CD4-positive, alpha-beta T cell (primary cell): Measurements from ENCODE around the gene EHD3. TPM values are rescaled to one million over a fixed set of nuclear protein-coding genes. Genes with fewer than 3 reads are reported as not detected.
"Not testable (repeated sequence)": the region's sequence is repeated elsewhere in the genome, so short reads cannot be mapped to it uniquely, and the experiment has no call there.

Experiments
- ATAC-seq: fragments of 200-7000 bp; cut with Tn5 transposase; one replicate; pipeline ENCODE4 v1.10.0; 2022; ENCODE audit warnings: mild to moderate bottlenecking; ENCODE audit not compliant: poor library complexity
- CTCF ChIA-PET: fragments of 350-600 bp; sonication (Branson Sonifier 250); formaldehyde crosslinking; loops from one replicate; lab custom pipeline; 2021; ENCODE audit warnings: antibody characterized with exemption, inconsistent platforms; lab: Charles Lee
- POLR2A ChIA-PET: fragments of 350-600 bp; sonication (Branson Sonifier 250); formaldehyde crosslinking; loops from one replicate; lab custom pipeline; 2021; ENCODE audit warnings: antibody characterized with exemption, inconsistent platforms; lab: Charles Lee
- DNase-seq, 14 experiments: peaks; one replicate each; pipeline ENCODE4 v3.0.0-alpha.2; 2013 to 2020; ENCODE audit warnings: mixed read lengths in 2 of 14
- H3K27ac ChIP-seq, 2 donors: one replicate each; pipeline versions ENCODE4 v1.5.1 to v1.7.0; 2013; ENCODE audit warnings: low read length in 2 of 2, low read depth in 1 of 2, mild to moderate bottlenecking in 1 of 2
- H3K27me3 ChIP-seq, 2 experiments: 1 replicate in 1 of 2; 2 replicates in 1 of 2; pipeline versions ENCODE4 v1.6.1 to v1.7.0; 2013; ENCODE audit warnings: low read length in 2 of 2, control low read depth in 1 of 2, mild to moderate bottlenecking in 1 of 2, moderate library complexity in 1 of 2; ENCODE audit not compliant: insufficient read depth in 2 of 2, control insufficient read depth in 1 of 2
- H3K36me3 ChIP-seq: one replicate; pipeline ENCODE4 v1.6.1; 2013; ENCODE audit warnings: low read length, control low read depth; ENCODE audit not compliant: insufficient read depth
- H3K4me1 ChIP-seq: one replicate; pipeline ENCODE4 v1.6.1; 2013; ENCODE audit warnings: low read length, control low read depth; ENCODE audit not compliant: insufficient read depth
- H3K4me3 ChIP-seq: one replicate; pipeline ENCODE4 v1.5.1; 2013; ENCODE audit warnings: mild to moderate bottlenecking, low read length, moderate library complexity
- H3K9me3 ChIP-seq, 2 experiments: 1 replicate in 1 of 2; 2 replicates in 1 of 2; pipeline versions ENCODE4 v1.6.1 to v1.7.0; 2013; ENCODE audit warnings: low read length in 2 of 2, mild to moderate bottlenecking in 2 of 2, control low read depth in 1 of 2, moderate library complexity in 1 of 2; ENCODE audit not compliant: control insufficient read depth in 1 of 2, insufficient read depth in 1 of 2
- H3K27ac Mint-ChIP-seq: one replicate; pipeline ENCODE4 v1.8.0; 2020; ENCODE audit warnings: mixed read lengths
- H3K27me3 Mint-ChIP-seq: one replicate; pipeline ENCODE4 v1.8.0; 2021; ENCODE audit warnings: mixed read lengths
- H3K36me3 Mint-ChIP-seq: one replicate; pipeline ENCODE4 v1.8.0; 2021; ENCODE audit warnings: low read depth, mixed read lengths
- H3K4me1 Mint-ChIP-seq: one replicate; pipeline ENCODE4 v1.8.0; 2021; ENCODE audit warnings: low read depth, mixed read lengths
- H3K4me3 Mint-ChIP-seq: one replicate; pipeline ENCODE4 v1.8.0; 2020; ENCODE audit warnings: mild to moderate bottlenecking, mixed read lengths
- H3K9me3 Mint-ChIP-seq: one replicate; pipeline ENCODE4 v1.8.0; 2020; ENCODE audit warnings: mixed read lengths
- intact Hi-C, 2 experiments: fragments of 100-400 bp; cut with DNase I in 1 of 2; cut with micrococcal nuclease in 1 of 2; formaldehyde crosslinking; loops; one replicate each; pipeline versions ENCODE4 v1.15.1 to v1.9.0; 2023 to 2025; cut with DNase I, micrococcal nuclease
- total RNA-seq, 174 experiments: library from RNA in 2 of 174; stranded (reverse) in 2 of 174; gene quantifications; one replicate each; pipeline ENCODE4 v1.2.3 and lab custom pipeline; 2021 to 2026
- TF ChIP-seq, protein P1 (sequence below): fragments of 200-600 bp; IDR thresholded peaks from one replicate; pipeline ENCODE4 v1.8.0; 2022; ENCODE audit warnings: antibody characterized with exemption, mild to moderate bottlenecking

Gene EHD3
- total RNA-seq, 2 experiments from 2014 or later, result 1.4 to 1.7 TPM

DNA sequence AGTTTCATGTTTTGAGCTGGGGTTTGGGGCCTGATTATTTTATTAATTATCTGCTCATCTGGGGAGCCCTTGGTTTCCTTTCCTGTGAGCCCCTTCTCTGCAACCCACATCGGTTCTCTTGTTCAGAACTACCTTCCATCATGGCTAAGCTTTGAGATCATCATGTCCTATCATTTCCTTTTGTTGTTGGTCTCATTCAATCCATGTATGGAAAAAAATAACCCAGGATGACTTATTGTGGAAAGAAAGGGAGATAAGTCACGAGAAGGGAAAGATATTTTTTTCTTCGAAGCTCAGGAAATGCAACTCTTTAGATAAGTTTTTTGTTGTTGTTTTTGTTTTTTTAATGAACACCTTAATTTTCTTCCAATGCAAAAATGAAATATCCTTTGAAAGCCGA lies 43.7 kb downstream of the EHD3 start:
- ChIA-PET POLR2A (interaction anchor here (1.1 kb wide), 1 partner anchor 10 kb away, joined by 3 read pairs; no protein-coding TSS in a partner anchor), CTCF (no interaction called here)
- intact Hi-C loops, result no loop called here
- Histone ChIP-seq H3K27ac (no peak overlapping the region), H3K4me3 (no peak overlapping the region), H3K27me3 (peaks cover 0 to 9% of the 10 kb centered on the region in 2 experiments), H3K4me1 (no peaks in the 10 kb centered on the region), H3K36me3 (no peaks in the 10 kb centered on the region), H3K9me3 (no peaks in the 10 kb centered on the region)
- TF ChIP-seq, protein P1, sequence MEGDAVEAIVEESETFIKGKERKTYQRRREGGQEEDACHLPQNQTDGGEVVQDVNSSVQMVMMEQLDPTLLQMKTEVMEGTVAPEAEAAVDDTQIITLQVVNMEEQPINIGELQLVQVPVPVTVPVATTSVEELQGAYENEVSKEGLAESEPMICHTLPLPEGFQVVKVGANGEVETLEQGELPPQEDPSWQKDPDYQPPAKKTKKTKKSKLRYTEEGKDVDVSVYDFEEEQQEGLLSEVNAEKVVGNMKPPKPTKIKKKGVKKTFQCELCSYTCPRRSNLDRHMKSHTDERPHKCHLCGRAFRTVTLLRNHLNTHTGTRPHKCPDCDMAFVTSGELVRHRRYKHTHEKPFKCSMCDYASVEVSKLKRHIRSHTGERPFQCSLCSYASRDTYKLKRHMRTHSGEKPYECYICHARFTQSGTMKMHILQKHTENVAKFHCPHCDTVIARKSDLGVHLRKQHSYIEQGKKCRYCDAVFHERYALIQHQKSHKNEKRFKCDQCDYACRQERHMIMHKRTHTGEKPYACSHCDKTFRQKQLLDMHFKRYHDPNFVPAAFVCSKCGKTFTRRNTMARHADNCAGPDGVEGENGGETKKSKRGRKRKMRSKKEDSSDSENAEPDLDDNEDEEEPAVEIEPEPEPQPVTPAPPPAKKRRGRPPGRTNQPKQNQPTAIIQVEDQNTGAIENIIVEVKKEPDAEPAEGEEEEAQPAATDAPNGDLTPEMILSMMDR, result no peak
- no peaks in the 10 kb centered on the region for H3K4me1 Mint-ChIP-seq
- H3K27ac Mint-ChIP-seq, result no peak overlapping the region
- H3K9me3 Mint-ChIP-seq, result no peaks in the 10 kb centered on the region
- H3K36me3 Mint-ChIP-seq, result no peaks in the 10 kb centered on the region
- ATAC-seq, result no peak
- no peak overlapping the region for H3K4me3 Mint-ChIP-seq
- peaks cover 16% of the 10 kb centered on the region for H3K27me3 Mint-ChIP-seq
- no peak for DNase-seq

DNA sequence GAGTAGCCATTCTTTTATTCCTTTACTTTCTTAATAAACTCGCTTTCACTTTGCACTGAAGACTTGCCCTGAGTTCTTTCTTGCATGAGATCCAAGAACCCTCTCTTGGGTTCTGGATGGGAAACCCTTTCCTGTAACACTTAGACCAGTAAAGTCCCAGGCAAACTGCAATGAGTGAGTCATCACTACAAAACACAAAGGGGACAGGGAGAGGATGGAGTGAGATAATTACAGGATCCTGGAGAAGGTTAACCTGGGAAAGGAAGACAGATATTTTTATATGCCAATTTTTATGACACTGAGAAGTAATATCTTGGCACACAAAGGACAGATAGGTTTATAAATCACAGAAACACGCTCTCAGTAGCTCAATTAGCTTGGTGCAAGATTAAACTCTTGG lies 48.7 kb downstream of the EHD3 start:
- H3K4me3 ChIP-seq, result no peak overlapping the region
- DNase-seq (no peak), ATAC-seq (no peak)
- H3K9me3 Mint-ChIP-seq, result no peaks in the 10 kb centered on the region
- no peaks in the 10 kb centered on the region for H3K27me3 Mint-ChIP-seq
- H3K27ac ChIP-seq, result no peak overlapping the region
- H3K4me1 ChIP-seq, result no peaks in the 10 kb centered on the region
- no peaks in the 10 kb centered on the region for H3K27me3 ChIP-seq
- no peaks in the 10 kb centered on the region for H3K36me3 Mint-ChIP-seq
- CTCF ChIA-PET, result no interaction called here
- no peaks in the 10 kb centered on the region for H3K4me1 Mint-ChIP-seq
- no peaks in the 10 kb centered on the region for H3K36me3 ChIP-seq
- H3K27ac Mint-ChIP-seq, result no peak overlapping the region
- TF ChIP-seq, protein P1, result no peak
- intact Hi-C loops, result no loop called here
- no peak overlapping the region for H3K4me3 Mint-ChIP-seq
- POLR2A ChIA-PET, result no interaction called here
- H3K9me3 ChIP-seq, result no peaks in the 10 kb centered on the region

DNA sequence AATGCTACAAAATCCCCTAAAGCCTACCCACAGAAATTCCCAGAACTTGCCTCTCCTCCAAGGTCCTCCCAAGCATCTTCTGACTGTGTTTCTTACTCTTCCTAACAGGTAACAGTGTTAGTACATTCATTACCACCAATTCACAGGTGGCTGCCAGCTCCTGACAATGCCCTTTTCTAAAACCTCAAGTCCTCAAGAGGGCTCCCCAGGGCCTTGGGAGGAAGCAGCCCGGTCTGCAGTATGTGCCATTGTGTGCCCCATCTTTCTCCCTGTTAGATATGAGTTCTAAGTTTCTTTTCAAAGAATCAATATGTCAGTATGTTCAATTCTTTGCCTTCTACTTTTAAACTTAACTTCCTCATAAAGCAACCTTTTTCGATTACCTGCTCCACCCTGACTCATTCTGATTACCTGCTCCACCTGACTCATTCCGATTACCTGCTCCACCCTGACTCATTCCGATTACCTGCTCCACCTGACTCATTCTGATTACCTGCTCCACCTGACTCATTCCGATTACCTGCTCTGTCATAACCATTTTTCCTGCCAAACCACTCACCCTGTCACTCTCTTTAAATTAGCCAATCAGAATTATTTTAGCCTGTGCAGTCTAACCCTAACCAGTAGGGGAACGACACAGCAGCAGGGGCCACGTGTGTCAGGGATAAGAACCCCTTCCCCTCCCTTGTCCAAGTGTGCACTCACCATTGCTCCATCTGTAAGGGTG lies 49.4 kb downstream of the EHD3 start:
- H3K9me3 ChIP-seq, H3K27ac Mint-ChIP-seq, intact Hi-C loops, H3K4me3 ChIP-seq, ATAC-seq, H3K4me3 Mint-ChIP-seq, DNase-seq, H3K27ac ChIP-seq, H3K4me1 ChIP-seq, H3K9me3 Mint-ChIP-seq, H3K36me3 ChIP-seq, H3K4me1 Mint-ChIP-seq, H3K27me3 Mint-ChIP-seq, POLR2A ChIA-PET, CTCF ChIA-PET, H3K36me3 Mint-ChIP-seq, H3K27me3 ChIP-seq: not testable (repeated sequence)

DNA sequence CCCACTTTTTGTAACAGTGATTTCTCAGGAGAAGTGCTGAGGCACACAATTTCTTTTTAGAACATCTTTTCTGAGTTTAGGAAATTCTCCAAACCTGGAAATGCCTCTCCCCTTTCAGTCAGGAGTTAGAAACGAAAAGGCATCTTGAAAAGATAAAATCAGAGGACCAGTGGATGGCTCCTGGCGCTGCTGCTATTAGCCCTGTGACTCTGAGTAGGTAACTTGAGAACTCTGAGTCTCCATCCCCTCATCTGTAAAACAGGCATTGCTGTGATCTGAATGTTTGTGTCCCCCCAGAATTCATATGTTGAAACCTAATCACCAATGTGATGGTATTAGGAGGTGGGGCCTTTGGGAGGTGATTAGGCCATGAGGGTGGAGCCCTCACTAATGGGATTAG lies 50.2 kb downstream of the EHD3 start:
- Histone ChIP-seq H3K36me3 (no peaks in the 10 kb centered on the region), H3K4me3 (no peak overlapping the region), H3K9me3 (no peaks in the 10 kb centered on the region), H3K27me3 (no peaks in the 10 kb centered on the region), H3K4me1 (no peaks in the 10 kb centered on the region), H3K27ac (no peak overlapping the region)
- H3K4me1 Mint-ChIP-seq, result no peaks in the 10 kb centered on the region
- no peaks in the 10 kb centered on the region for H3K27me3 Mint-ChIP-seq
- POLR2A ChIA-PET, result no interaction called here
- ATAC-seq (no peak), DNase-seq (no peak)
- CTCF ChIA-PET, result interaction anchor here (0.6 kb wide), 1 partner anchor 928 kb away, joined by 3 read pairs; no protein-coding TSS in a partner anchor
- no peak overlapping the region for H3K27ac Mint-ChIP-seq
- H3K36me3 Mint-ChIP-seq, result no peaks in the 10 kb centered on the region
- intact Hi-C loops, result no loop called here
- H3K9me3 Mint-ChIP-seq, result no peaks in the 10 kb centered on the region
- TF ChIP-seq, protein P1, result no peak
- no peak overlapping the region for H3K4me3 Mint-ChIP-seq
